HK-2 (cell line): ENCODE measurements around the gene FSTL4.

Source experiments
- DNase-seq: peaks from one replicate; pipeline ENCODE4 v3.0.0-alpha.2; 2018; ENCODE audit not compliant: unreplicated experiment

FSTL4 gene

GRCh38 chr5:133265720-133266526, 346.4 kb downstream of the FSTL4 start:
- DNase-seq = no peak

- DNase-seq = no peak
These were observed 347.1 kb downstream of the FSTL4 start for GRCh38 chr5:133265257-133265656.

DNA sequence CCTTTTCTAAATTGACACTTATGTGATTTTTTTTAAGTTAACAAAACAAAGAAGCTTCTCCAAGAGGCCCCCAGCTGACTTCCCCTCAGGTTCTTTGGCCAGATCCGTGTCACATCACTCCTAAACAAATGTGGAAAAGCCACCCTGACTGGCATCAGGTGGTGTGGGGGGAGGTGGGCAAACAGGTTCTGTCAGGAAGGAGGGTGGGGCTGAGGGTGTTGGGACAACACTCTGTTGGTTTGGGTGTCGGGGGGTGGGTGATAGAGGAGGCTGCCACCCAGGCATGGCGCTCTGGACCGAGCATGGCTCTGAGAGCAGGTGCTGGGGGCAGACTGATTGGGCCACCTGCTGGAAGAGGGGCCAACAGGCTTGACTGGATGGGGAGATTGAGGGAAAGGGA, 349.7 kb downstream of the FSTL4 start:
- no peak for DNase-seq

DNA sequence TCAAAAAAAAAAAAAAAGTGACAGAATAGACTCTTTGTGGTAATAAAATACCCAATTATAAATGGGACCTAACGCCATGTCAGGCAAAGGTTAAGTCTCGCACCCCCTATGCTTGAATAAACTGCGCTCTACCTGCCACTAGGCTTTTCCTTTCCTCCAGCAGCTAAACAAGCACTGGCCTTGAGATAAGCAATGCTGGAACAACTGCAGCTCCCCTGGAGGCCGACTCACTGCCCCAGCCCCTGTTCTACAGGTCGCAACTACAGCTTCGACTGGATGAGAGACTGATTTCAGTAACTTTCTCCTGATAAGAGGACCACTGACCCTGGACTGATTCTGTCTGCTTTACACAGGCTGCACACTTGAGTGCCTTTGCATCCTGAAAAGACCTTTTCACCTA, 350.3 kb downstream of the FSTL4 start:
- DNase-seq = no peak

GRCh38 chr5:133260715-133261114, 351.6 kb downstream of the FSTL4 start:
- DNase-seq = no peak

- DNase-seq = no peak
These were observed 352.9 kb downstream of the FSTL4 start for GRCh38 chr5:133259199-133259997.

GRCh38 chr5:133257977-133258376, 354.4 kb downstream of the FSTL4 start:
- no peak for DNase-seq

DNA sequence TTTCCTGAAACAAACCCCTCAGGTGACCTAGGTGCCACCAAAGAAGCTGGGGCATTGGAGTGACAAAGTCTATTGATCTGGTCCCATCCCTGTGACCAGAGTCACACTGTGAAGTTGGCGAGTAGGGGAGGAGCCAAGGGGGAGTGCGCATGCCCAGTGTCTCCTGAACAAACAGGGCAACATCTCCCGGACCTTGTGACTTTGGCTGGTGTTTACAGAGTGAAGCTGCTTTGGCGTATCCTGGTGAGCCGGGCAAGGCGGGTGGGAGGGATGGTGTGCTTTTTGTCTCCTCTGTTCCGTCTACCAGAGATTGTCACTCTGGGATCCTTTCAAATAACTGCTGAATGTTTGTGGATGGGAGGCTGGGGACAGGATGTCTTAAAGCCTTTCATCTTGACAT, 356.1 kb downstream of the FSTL4 start:
- no peak for DNase-seq

DNA sequence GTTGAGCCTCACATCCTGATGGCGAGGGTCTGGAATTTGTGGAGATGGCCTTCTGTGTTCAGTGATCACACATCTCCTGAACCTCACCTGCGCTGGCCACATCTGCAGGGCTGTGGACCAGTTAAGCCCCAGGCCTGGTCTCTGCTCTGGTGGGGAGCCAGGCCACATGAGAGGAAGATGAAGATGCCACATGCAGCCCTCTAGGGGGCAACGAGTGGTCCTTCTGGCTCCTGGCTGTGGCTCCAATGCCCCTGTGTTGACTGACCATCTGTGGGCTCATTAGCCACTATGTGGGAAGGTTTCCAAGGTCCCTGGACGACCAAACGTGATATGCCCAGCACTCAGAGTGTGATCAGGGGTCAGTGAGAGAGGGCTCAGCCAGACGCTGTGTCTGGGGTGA, 357.5 kb downstream of the FSTL4 start:
- DNase-seq = no peak

GRCh38 chr5:133253671-133254070, 358.7 kb downstream of the FSTL4 start:
- no peak for DNase-seq

DNA sequence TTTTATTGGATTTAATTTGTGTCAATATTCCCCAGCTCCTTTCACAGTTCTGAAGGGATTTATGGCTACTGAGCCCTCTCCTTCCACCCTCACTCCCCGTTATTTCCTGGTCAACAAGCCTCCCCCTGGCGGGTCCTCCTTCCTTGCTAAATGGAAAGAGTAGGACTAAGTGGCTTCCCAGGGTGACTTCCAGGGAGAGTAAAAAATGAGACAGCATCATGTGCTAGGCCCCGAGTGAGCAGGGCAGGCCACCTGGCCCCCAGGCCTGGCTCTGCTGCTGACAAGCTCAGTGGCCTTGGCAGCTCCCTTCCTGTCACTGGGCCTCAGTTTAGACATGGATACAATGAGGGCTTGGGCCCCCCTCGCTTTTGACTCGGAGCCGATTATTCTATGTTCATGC, 359.3 kb downstream of the FSTL4 start:
- no peak for DNase-seq

DNA sequence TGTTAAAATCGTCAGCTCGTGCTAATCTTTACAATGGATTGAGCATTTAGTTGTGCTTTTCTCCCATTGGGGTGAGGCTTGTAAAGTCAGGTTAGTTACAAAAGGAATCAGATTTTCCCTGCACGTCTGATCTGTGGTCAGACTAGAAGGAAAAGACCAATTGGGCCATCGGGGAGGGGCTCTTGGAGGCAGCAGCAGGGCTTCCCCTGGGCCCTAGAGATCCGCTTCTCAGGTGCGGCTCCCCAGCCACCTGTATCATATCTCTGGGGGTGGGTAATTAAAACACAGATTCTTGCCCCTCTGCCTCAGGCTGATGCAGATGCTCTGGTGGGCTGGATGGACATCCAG, 360.2 kb downstream of the FSTL4 start:
- no peak for DNase-seq

GRCh38 chr5:133251296-133252132, 360.8 kb downstream of the FSTL4 start:
- no peak for DNase-seq

DNA sequence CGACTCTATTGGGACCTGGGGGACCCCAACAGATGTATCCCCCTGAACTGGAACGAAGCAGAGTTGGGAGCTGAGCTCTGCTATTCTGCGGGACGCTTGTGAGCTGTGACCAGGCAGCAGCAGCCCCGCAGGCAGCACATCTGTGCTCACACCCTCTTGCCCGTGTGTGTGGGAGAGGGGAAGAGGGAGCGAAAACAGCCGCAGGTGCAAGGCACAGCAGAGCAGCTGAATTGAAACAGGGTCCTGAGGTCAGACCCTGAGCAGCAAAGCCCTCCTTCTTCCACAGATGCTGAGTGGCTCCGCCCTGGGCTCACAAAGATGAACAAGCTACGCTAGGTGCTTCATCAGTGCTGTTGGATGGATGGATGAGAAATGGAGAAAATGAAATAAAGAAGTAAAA, 361.8 kb downstream of the FSTL4 start:
- DNase-seq = no peak

DNA sequence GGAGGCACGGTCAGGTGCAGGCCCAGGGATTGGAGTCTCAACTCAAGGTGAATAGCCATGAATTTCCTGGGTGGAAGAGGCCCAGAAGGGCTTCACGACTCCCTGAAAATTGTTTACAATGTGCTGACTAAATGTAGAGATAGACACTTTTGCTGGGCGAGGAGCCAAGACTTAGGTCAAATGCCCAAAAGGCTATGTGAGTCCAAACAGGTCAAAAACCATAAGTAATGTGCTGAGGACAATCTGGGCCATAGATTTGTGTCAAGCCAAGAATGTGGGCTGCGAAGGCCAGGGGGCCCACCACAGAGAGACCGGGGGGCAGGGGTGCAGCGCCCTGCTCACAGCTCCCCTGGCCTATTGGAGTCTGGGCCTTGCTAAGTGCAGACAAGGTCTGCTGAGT, 362.7 kb downstream of the FSTL4 start:
- no peak for DNase-seq

DNA sequence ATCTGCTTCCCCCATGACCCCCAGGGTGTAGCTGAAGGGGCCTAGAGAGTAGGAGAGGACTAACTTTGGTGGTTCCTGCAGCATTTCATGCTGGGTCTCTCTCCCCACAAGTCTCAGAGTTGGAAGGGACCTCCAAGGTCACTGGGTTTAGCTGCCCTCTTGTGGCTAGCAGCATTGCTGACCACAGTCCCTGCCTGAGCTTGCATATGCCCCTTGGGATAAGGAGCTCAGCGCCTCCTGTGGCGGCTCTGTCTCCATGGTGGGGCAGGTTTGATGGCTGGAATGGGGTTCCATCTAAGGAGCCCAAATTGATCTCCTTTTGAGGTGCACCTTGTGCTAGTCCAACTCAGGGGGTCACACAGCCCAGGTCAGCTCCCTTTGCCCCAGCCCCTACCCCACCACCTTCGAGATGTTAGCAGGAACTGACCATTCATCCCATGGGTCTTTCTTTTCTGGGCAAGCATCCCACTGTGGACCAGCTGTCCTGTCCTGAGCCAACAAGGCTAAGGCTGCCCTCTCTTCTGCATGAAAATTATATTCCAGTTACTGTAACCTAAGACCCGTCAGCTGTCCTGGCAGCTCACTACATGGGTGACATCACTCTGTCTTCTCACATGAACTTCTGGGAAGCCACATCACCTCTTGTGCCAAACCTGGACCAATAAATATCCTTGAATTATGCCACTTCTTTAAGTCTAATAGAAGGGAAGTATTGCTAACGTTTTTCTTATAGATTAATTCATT, 364.3 kb downstream of the FSTL4 start:
- DNase-seq = peak; percentile 14

GRCh38 chr5:133247151-133247709, 365.1 kb downstream of the FSTL4 start:
- no peak for DNase-seq

DNA sequence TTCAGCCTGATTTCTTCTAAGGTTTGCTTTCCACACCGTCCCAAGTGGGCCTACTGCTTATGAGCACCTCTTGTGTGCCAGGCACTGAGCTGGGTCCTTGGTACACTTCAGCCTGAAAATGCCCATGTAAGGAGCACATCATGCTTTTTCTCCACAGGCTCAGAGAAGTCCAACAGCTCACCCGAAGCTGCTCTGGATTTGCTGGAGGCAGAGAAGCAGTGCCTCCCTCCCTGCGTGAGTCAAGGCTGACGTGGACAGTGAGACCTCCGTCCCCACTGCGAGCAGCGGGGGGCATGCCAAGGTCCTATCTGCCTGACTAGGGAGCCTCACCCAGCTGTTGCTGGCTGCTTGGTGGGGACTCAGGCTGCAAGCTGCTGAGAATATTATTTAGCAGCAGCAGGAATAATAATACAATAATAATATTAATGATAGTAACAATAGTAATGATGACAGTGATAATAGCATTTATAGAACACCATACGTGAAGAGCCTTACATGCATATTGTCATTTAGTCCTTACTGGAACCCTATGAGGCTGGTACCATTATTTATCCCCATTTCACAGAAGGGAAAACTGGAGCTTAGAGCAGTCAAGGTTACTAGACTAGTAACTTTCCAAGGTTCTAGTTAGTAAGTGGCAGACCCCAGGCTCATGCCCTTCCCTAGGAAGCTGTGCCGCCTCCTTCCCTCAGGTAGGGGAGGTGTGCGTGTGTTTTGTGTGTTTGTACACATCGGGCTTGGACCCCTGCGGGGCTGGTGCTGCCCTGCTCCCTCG, 365.8 kb downstream of the FSTL4 start:
- DNase-seq = no peak

GRCh38 chr5:133246053-133246370, 366.3 kb downstream of the FSTL4 start:
- no peak for DNase-seq

DNA sequence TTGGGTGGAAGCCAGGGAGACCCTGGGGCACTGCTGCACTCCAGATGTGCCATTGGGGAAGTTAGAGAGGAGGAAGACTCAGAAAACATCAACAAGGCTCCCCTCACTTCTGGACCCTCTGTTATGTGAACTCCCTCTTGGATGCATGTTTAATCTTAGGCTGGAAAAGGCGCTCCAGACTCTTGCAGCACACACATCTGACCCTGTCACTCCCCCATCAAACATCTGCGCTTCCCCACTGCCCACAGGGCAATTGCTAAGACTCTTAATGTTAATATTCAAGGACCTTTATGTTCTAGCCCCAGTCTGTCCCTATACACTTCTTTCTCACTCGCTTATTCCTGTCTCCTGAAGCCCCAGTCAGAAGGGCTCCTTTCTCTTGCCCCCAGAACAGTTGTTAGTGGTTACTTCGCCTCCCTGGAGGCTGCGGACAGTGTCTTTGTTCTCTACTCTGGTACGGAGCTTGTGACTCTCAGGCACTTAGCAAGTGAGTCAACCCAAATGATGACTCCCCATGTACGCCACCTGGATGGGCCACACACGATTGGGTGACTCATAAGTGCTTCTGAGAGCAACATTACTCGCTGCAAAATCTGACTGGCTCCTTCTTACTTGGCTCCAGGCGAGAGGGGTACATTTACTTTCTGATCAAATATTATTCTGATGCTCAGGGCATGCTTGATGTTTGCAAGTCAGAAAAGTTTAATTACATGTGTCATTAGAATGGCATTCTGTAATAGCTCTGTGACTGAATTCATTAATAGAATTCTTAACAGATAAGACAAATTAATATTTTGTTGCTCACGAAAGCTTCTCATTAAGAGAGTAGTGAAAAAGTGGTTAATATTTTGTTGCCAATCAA, 366.9 kb downstream of the FSTL4 start:
- peak; percentile 56 for DNase-seq
